PC-9 (cell line): ENCODE results near the gene STPG1.

ENCODE experiments used
- CTCF ChIP-seq: fragments of 200-600 bp; sonication (generic); conservative IDR thresholded peaks from 2 replicates; pipeline ENCODE4 v1.6.1; 2017; ENCODE audit warnings: mixed run types, antibody characterized with exemption, mild to moderate bottlenecking, moderate library complexity
- EZH2 ChIP-seq: fragments of 200-600 bp; sonication (generic); IDR thresholded peaks from 2 replicates; pipeline ENCODE4 v1.8.0; 2017; ENCODE audit warnings: antibody characterized with exemption, low read depth

GRCh38 chr1:24341260-24341659 is 72.3 kb downstream of the STPG1 start:
- no peak for TF ChIP-seq CTCF
- no peak for TF ChIP-seq EZH2
